H7 (cell line): ENCODE data around the gene CEP170. TPM values are rescaled to one million over a fixed set of nuclear protein-coding genes. Genes with fewer than 3 reads are reported as not detected.
"Not testable (repeated sequence)": the region's sequence is repeated elsewhere in the genome, so short reads cannot be mapped to it uniquely, and the experiment has no call there.

ENCODE experiments used
- DNase-seq: peaks from one replicate; pipeline ENCODE4 v3.0.0; 2012
- H3K27me3 ChIP-seq: 2 replicates; pipeline ENCODE4 v1.6.0; 2011; ENCODE audit warnings: mild to moderate bottlenecking, low read length; ENCODE audit not compliant: control insufficient read depth, insufficient read depth
- H3K36me3 ChIP-seq: replicated peaks from 2 replicates; pipeline ENCODE4 v1.5.1; 2011; ENCODE audit warnings: low read length; ENCODE audit not compliant: control insufficient read depth, insufficient read depth
- H3K4me3 ChIP-seq: 2 replicates; pipeline ENCODE4 v1.5.1; 2011; ENCODE audit warnings: low read depth, mild to moderate bottlenecking, control low read depth, low read length, moderate library complexity; ENCODE audit not compliant: insufficient read depth
- total RNA-seq: library from RNA; depleted of rRNA; stranded (reverse); fragments of >200 nt; shearing (Covaris generic); gene quantifications from 2 replicates; pipeline ENCODE4 v1.2.3, GENCODE V29; 2014

The CEP170 gene
- total RNA-seq, 1 experiment from 2014 or later, result 113 TPM

DNA sequence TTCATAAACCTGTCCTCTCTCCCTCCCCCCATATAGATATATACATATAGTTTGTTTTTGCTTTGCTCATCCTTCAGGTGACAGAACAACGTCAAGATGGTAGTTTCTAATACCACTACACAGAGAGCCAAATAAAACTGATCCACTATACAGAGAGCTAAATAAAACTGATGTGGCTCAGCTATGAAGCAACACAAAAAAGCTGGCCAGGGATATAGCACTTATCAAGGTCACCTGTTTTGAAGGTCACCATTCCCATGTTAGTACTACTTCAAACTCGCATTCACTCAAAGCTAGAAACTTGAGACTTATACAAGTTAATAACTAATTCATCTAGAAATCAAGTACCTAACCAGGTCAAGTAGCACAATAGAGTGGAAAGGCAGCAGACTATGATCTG is 61.8 kb downstream of the CEP170 start:
- not testable (repeated sequence) for H3K4me3 ChIP-seq, H3K27me3 ChIP-seq, H3K36me3 ChIP-seq, DNase-seq

DNA sequence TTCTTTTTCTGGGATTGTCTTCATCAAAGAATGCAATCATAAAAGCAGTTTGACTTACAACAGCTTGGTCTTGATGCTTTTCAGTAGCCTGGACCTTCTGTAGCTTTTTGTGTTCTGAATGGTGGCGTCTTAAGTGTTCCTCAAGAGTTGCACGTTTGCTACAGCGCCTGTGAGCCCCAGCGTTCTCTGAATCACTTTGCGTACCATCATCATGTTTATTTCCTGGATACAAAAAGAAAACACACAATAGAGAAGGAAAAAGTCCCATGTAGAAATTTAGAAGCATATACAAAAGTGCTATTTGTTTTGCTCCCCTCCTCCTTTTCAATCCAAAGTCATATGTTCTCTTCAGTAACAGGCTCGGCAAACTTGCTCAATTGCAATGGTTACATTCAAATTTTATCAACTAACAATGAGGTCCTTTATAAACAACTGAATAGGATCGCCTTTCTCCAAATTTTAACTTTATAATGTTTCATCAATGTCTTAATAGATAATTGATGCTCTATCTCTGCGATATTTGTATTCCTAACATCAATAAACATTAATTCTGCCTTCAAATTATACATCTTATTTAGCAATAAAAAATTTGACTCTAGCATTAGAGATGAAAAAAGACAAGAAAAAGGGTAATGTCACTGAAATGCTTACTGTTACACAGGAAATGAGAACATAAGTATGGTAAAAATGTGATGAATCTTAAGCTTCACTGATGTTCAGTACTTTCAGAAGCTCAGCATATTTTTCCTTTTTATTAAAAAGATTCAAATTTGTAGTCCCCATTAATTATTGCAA is 68.7 kb downstream of the CEP170 start:
- DNase-seq, H3K27me3 ChIP-seq, H3K4me3 ChIP-seq, H3K36me3 ChIP-seq: not testable (repeated sequence)

DNA sequence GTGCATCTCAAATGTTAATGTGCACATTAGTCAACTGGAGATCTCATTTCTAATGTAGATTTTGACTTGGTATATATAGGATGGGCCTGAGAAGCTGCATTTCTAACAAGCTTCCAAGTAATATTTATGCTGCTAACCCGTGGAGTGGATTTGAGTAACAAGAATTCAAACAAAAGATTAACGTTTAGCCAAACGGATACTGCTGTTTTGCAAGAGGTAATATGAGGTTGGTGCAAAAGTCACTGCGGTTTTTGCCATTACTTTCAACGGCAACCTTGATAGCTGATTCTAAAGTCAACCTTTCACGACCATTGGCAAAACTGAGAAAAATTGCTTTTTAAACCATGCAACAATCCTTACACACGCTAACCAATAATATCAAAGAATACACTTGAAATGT is 70.3 kb downstream of the CEP170 start:
- not testable (repeated sequence) for H3K36me3 ChIP-seq, H3K27me3 ChIP-seq, DNase-seq, H3K4me3 ChIP-seq

- DNase-seq, H3K4me3 ChIP-seq, H3K36me3 ChIP-seq: not testable (repeated sequence)
Measured at GRCh38 chr1:243183661-243184060, 71.4 kb downstream of the CEP170 start.

GRCh38 chr1:243183176-243183575 is 71.9 kb downstream of the CEP170 start:
- not testable (repeated sequence) for H3K4me3 ChIP-seq, H3K36me3 ChIP-seq, DNase-seq, H3K27me3 ChIP-seq

More at GRCh38 chr1:243183661-243184060, 71.4 kb downstream of the CEP170 start:
- H3K27me3 ChIP-seq, result not testable (repeated sequence)

- no peaks in the 10 kb centered on the region for H3K36me3 ChIP-seq
- no peak for DNase-seq
- H3K27me3 ChIP-seq, result no peaks in the 10 kb centered on the region
- no peak overlapping the region for H3K4me3 ChIP-seq
Measured at GRCh38 chr1:243179720-243180119, 75.4 kb downstream of the CEP170 start.

- H3K4me3 ChIP-seq, DNase-seq, H3K36me3 ChIP-seq, H3K27me3 ChIP-seq: not testable (repeated sequence)
Measured at GRCh38 chr1:243177792-243178191, 77.3 kb downstream of the CEP170 start.

- H3K36me3 ChIP-seq, H3K27me3 ChIP-seq, DNase-seq, H3K4me3 ChIP-seq: not testable (repeated sequence)
Measured at GRCh38 chr1:243173758-243174369, 81.2 kb downstream of the CEP170 start.

- not testable (repeated sequence) for H3K27me3 ChIP-seq, H3K4me3 ChIP-seq, DNase-seq, H3K36me3 ChIP-seq
Measured at GRCh38 chr1:243164911-243165310, 90.2 kb downstream of the CEP170 start.

DNA sequence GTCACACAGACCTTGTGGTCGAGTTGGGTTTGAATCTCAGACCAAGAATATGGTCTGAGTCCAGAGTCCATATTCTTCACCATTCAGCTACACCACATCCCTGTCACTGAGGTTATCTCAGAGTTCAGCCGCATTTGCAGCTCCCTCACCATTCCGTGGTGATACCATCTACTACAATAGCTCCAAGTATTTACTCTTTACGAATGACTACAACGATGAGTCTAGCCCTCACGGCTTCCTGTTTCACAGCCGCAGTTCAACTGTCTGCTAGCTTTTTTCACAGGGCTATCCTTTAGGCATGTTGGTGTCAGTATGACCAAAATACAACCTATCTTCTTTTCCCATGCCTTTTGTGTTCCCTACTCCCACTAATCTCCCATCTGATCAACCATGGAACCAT is 104.2 kb downstream of the CEP170 start:
- H3K4me3 ChIP-seq, DNase-seq, H3K36me3 ChIP-seq, H3K27me3 ChIP-seq: not testable (repeated sequence)

DNA sequence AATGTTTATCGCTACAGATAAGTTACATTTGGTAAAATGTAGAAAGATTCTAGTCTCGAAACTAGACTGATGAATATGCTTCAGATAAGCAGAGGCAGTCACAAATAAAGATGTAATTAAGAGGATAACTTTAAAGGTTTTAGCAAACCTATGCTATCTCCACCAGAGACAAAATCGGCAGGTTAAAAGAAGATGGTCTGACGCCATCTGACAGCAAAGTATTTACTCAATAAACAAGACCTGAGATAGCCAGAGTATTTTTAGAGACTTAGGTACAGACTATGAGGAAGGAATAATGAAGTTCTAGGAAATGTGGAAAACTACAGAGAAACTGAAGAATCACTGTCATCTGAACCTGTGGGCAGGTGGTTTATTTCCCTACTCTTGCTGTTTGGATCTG is 106.0 kb downstream of the CEP170 start:
- not testable (repeated sequence) for DNase-seq, H3K36me3 ChIP-seq, H3K27me3 ChIP-seq, H3K4me3 ChIP-seq

DNA sequence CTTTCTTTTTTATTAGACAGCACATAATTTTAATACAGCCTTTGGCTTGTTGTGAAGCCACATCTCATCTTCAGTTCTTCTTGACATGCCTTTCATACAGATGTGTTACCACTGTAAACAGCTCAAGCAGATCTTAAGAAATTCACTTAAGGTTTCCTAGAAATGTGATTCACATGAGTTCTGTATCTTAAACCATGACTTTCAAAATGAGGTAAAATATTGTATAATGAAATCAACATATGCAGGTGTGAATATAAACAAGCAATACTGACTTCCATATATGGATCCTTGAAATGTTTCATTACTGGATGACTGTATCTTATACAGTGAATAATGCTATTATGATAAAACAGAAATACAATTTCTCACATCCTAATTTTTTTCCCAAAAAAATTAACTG is 107.7 kb downstream of the CEP170 start:
- not testable (repeated sequence) for H3K4me3 ChIP-seq, H3K27me3 ChIP-seq, H3K36me3 ChIP-seq, DNase-seq

DNA sequence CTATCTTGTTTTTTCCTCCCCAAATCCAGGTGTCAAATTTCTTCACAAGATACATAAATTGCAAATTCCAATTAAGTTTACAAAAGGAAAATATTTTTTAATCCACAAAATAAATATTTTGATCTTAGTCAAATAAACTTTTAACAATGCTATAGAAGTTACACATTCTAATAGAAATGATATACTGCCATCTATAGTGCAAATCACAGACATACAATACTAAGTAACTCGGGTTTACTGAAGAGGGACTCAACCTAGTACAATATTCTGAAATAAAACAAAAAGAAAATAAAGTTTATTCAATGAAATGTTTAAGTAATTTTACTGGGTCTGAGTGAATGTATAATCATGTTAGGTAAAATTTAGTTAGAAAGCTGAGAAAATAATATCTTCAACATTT is 114.6 kb downstream of the CEP170 start:
- not testable (repeated sequence) for H3K36me3 ChIP-seq, H3K27me3 ChIP-seq, DNase-seq, H3K4me3 ChIP-seq

- not testable (repeated sequence) for H3K27me3 ChIP-seq, DNase-seq, H3K4me3 ChIP-seq, H3K36me3 ChIP-seq
Measured at GRCh38 chr1:243122876-243123409, 132.1 kb downstream of the CEP170 start.

- DNase-seq, result not testable (repeated sequence)
Measured at GRCh38 chr1:243121939-243122338, 133.1 kb downstream of the CEP170 start.

More at GRCh38 chr1:243121939-243122338, 133.1 kb downstream of the CEP170 start:
- not testable (repeated sequence) for H3K27me3 ChIP-seq, H3K4me3 ChIP-seq, H3K36me3 ChIP-seq
